GM11168 (cell line): Measurements from ENCODE around the gene PIK3R3.

ENCODE experiments used
- in situ Hi-C: fragments of 300-500 bp; cut with MboI; formaldehyde crosslinking; loops from one replicate; pipeline ENCODE4 v1.12.0; 2022; ENCODE audit warnings: low sequenced_read_pairs; ENCODE audit not compliant: unreplicated experiment

Gene PIK3R3

DNA sequence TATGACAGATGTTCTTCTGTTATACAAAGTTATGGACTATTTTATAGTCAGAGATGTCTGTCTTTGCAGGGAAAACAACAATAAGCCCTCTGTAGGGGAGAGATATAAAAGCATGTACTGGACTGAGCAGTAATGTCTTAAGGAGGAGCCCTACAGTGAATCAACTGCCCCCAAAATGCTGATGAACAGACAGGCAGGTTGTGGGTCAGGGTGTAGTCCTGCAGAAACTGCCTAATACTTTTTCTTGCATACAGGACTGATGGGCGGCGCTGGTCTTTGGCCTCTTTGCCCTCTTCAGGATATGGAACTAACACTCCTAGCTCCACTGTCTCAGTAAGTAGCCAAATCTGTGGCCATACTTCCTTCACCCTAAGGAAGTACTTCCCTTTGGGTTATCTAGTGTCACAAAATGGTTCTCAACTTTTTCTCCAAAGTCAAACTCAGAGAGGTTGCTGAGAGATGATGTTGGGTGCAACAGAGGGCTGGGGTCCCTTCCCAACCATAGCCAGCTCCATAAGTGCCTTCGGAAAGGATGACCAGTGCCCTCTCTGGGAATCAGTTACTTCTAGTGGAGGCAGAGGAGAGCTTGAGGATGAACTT, 129.8 kb downstream of the PIK3R3 start:
- in situ Hi-C loops: no loop called here

DNA sequence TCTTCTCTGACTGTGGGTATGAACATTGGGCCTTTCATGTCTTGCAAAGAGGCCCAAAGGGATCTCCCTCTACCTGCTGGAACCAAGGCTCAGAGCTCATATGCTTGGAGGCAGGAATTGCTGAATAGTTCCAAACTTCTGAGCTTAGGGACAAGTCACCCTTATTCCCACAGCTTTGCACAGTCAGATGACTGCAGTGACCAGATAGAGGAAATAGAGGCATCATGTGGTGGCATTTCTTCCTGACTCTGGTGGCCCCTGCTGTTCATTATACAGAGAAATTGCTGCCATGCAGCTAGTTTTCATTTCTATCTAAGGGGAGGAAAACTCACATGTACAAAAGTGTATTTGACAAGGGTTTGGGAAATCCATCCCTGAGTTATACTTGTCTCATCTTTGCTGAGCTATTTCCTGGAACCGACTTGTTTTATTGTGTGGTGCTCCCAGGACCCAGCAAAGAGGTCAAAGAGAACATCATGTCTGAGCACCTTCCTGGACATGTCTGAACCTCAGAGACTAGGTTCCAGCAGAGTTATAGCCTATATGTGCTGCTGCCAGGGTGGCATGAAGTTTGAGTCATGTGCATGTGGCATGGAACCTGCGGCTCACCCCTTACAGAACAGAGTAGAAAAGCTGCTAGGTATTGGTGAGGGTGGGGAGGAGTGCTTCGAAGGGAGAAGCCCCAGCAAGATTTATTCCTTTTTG, 131.2 kb downstream of the PIK3R3 start:
- in situ Hi-C loops: no loop called here

DNA sequence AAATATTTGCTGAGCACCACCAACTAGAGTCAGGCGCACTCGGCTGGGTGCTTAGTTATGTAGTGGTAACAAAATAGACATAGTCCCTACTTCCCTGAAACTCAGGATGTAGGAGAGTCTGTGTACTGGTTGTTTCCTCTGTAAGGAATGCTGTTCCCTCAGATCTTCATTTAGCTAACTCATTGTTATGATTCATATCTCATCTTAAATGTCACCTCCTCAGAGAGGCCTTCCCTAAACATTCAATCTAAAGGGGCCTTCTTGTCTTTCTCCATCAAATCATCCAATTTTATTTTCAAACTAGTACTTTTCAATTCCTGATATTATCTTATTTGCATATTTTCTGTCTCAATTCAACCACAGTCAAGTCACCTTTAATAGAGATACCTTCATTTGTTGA, 132.9 kb downstream of the PIK3R3 start:
- in situ Hi-C loops: no loop called here

DNA sequence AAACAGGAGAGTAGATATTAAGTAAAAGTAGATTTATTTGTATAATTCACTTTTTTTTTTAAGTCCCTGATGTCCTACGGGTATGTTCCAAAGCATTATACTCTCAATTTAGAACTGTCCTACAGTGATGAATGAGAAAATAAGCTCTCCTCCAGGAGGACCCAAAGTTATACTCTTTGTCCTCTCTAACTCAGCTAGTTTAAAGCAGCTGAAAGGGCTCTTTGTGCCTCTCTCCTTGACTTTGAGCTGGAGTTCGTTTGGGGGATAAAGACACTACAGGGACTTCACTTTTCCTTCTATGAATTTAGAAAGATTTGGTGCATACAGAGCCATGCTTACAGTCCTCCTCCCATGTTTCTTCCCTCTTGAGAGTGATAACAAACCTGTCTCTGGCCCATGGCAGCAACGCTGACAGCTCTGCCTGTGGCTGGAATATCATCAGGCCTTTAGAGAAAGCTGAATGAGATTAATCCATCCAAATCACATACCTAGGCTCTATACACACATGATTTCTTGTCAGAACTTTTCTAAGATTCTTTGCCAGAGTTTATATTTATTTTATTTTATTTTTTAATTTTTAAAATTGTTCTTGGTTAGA, 134.3 kb downstream of the PIK3R3 start:
- in situ Hi-C loops: no loop called here

DNA sequence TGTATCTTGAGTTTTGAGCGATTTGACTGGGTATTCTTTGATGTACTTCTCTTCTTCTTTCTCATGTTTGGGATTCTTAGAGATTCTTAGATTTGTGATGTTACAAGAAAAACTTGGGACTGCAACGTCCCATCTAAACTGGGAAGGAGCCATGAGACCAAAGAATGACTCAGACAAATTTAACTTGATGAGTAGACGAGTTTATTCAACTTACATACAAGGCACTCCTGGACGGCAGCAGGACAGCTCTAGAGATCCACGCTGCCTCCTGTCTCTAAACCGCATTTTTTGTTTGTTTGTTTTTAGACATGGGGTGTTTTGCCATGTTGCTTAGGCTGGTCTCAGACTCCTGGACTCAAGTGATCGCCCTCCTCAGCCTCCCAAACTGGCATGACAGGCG, 137.1 kb downstream of the PIK3R3 start:
- in situ Hi-C loops: no loop called here

DNA sequence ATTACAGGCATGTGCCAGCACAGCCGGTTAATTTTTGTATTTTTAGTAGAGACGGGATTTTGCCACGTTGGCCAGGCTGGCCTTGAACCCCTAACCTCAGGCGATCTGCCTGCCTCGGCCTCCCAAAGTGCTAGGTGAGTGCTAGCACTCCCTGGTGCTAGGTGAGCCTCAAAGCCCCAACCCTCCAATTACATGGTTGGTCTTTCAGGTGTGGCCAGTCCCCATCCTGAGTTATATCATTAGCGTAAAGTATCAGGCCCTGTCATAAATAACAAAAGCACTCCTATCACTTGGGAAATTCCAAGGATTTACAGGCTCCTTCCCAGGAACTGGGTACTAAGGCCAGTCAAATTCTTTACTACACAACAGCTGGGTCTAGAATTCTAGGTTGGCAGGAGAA, 138.0 kb downstream of the PIK3R3 start:
- in situ Hi-C loops: no loop called here
